PC-9 (cell line): Measurements from ENCODE around the gene TMEM163.

Experiments used
- CTCF ChIP-seq: fragments of 200-600 bp; sonication (generic); conservative IDR thresholded peaks from 2 replicates; pipeline ENCODE4 v1.6.1; 2017; ENCODE audit warnings: mixed run types, antibody characterized with exemption, mild to moderate bottlenecking, moderate library complexity
- EZH2 ChIP-seq: fragments of 200-600 bp; sonication (generic); IDR thresholded peaks from 2 replicates; pipeline ENCODE4 v1.8.0; 2017; ENCODE audit warnings: antibody characterized with exemption, low read depth

- no peak for TF ChIP-seq CTCF
- TF ChIP-seq EZH2: no peak
Measured at GRCh38 chr2:134564549-134564948, 154.3 kb downstream of the TMEM163 start.
